Esophagus (tissue), 2 donors: ENCODE measurements around the gene MAP3K14. TPM values are rescaled to one million over a fixed set of nuclear protein-coding genes. Genes with fewer than 3 reads are reported as not detected.
A peak's percentile ranks its signal among the peaks of the same experiment; 100 is the strongest.

Source experiments
- H3K27ac ChIP-seq, 2 donors: one replicate each; pipeline ENCODE4 v1.5.1; 2013; ENCODE audit warnings: low read depth in 2 of 2, mild to moderate bottlenecking in 2 of 2, inconsistent platforms in 1 of 2, low read length in 1 of 2, moderate library complexity in 1 of 2
- H3K27me3 ChIP-seq, 2 donors: one replicate each; pipeline ENCODE4 v1.6.1; 2013; ENCODE audit warnings: low read length in 2 of 2, control low read depth in 1 of 2, mild to moderate bottlenecking in 1 of 2; ENCODE audit not compliant: insufficient read depth in 2 of 2, control insufficient read depth in 1 of 2
- H3K36me3 ChIP-seq, 2 donors: one replicate each; pipeline ENCODE4 v1.6.1; 2013; ENCODE audit warnings: low read length in 1 of 2; ENCODE audit not compliant: control insufficient read depth in 2 of 2, insufficient read depth in 2 of 2
- H3K4me1 ChIP-seq, 2 donors: one replicate each; pipeline ENCODE4 v1.6.1; 2013; ENCODE audit warnings: low read length in 1 of 2; ENCODE audit not compliant: control insufficient read depth in 2 of 2, insufficient read depth in 2 of 2
- H3K4me3 ChIP-seq, 2 donors: one replicate each; pipeline ENCODE4 v1.5.1; 2013; ENCODE audit warnings: low read length in 2 of 2, mild to moderate bottlenecking in 2 of 2, low read depth in 1 of 2, moderate library complexity in 1 of 2
- H3K9me3 ChIP-seq, 2 donors: one replicate each; pipeline ENCODE4 v1.6.1; 2013; ENCODE audit warnings: mild to moderate bottlenecking in 2 of 2, low read depth in 1 of 2, low read length in 1 of 2, moderate library complexity in 1 of 2; ENCODE audit not compliant: control insufficient read depth in 2 of 2, insufficient read depth in 1 of 2
- WGBS, 2 donors: extraction: QIAGEN DNeasy Blood & Tissue Kit; methylation state at CpG; one replicate each; pipeline ENCODE4 v1.1.7; 2013; 5-methylcytosine and 5-hydroxymethylcytosine counted together
- polyA plus RNA-seq, 2 donors: library from polyadenylated mRNA; stranded (reverse); fragments of 200-250 nt; gene quantifications; one replicate each; pipeline ENCODE4 v1.2.3, GENCODE V29; 2013
- donor health status: healthy with polysubstance abuse.
- donor health status: Bipolar disorder and iron deficiency.

The MAP3K14 gene
- polyA plus RNA-seq, 2 donors = 8.0 to 9.2 TPM

GRCh38 chr17:45332989-45333701 lies 16.3 kb upstream of the MAP3K14 start:
- H3K27ac ChIP-seq = peak overlapping the region in 1 of 2 donors; percentile 69
- 59 to 79% methylated on average over 4 of the region's 4 CpGs for WGBS, 2 donors

GRCh38 chr17:45332505-45332904 lies 15.7 kb upstream of the MAP3K14 start:
- Histone ChIP-seq H3K27me3 (no peaks in the 10 kb centered on the region), H3K9me3 (no peaks in the 10 kb centered on the region), H3K4me1 (peaks cover 7 to 16% of the 10 kb centered on the region in 2 donors), H3K27ac (no peak overlapping the region), H3K36me3 (no peaks in the 10 kb centered on the region), H3K4me3 (no peak overlapping the region)
- 81 to 83% methylated on average over 5 of the region's 5 CpGs for WGBS, 2 donors

More at GRCh38 chr17:45332989-45333701, 16.3 kb upstream of the MAP3K14 start:
- H3K27me3 ChIP-seq = no peaks in the 10 kb centered on the region
- H3K4me1 ChIP-seq = peaks cover 7 to 16% of the 10 kb centered on the region in 2 donors
- no peaks in the 10 kb centered on the region for H3K9me3 ChIP-seq
- H3K4me3 ChIP-seq = no peak overlapping the region
- H3K36me3 ChIP-seq = no peaks in the 10 kb centered on the region

- no peak overlapping the region for H3K27ac ChIP-seq
- WGBS, 2 donors = 80 to 86% methylated on average over 7 of the region's 7 CpGs
- no peaks in the 10 kb centered on the region for H3K9me3 ChIP-seq
- no peaks in the 10 kb centered on the region for H3K27me3 ChIP-seq
- no peaks in the 10 kb centered on the region for H3K36me3 ChIP-seq
- no peaks in the 10 kb centered on the region for H3K4me1 ChIP-seq
- H3K4me3 ChIP-seq = no peak overlapping the region
Observed at GRCh38 chr17:45326626-45327025, 9.8 kb upstream of the MAP3K14 start.

GRCh38 chr17:45325810-45326209 lies 9.0 kb upstream of the MAP3K14 start:
- no peak overlapping the region for H3K4me3 ChIP-seq
- peaks cover 0 to 5% of the 10 kb centered on the region in 2 donors for H3K4me1 ChIP-seq
- WGBS, 2 donors = 83 to 89% methylated on average over 4 of the region's 4 CpGs
- no peak overlapping the region for H3K27ac ChIP-seq
- H3K36me3 ChIP-seq = no peaks in the 10 kb centered on the region
- no peaks in the 10 kb centered on the region for H3K27me3 ChIP-seq
- H3K9me3 ChIP-seq = no peaks in the 10 kb centered on the region

GRCh38 chr17:45324336-45324735 lies 7.5 kb upstream of the MAP3K14 start:
- no peaks in the 10 kb centered on the region for H3K9me3 ChIP-seq
- WGBS, 2 donors = 92 to 95% methylated on average over 1 of the region's 1 CpG

GRCh38 chr17:45322168-45322567 lies 5.3 kb upstream of the MAP3K14 start:
- H3K4me3 ChIP-seq = no peak overlapping the region
- no peaks in the 10 kb centered on the region for H3K36me3 ChIP-seq
- peaks cover 4 to 9% of the 10 kb centered on the region in 2 donors for H3K4me1 ChIP-seq
- no peaks in the 10 kb centered on the region for H3K9me3 ChIP-seq
- H3K27me3 ChIP-seq = no peaks in the 10 kb centered on the region
- no peak overlapping the region for H3K27ac ChIP-seq
- 95 to 96% methylated on average over 2 of the region's 2 CpGs for WGBS, 2 donors

More at GRCh38 chr17:45324336-45324735, 7.5 kb upstream of the MAP3K14 start:
- Histone ChIP-seq H3K36me3 (no peaks in the 10 kb centered on the region), H3K27me3 (no peaks in the 10 kb centered on the region), H3K4me3 (no peak overlapping the region), H3K27ac (no peak overlapping the region), H3K4me1 (peaks cover 4 to 9% of the 10 kb centered on the region in 2 donors)

- Histone ChIP-seq H3K4me3 (no peak overlapping the region), H3K27me3 (no peaks in the 10 kb centered on the region), H3K27ac (peak overlapping the region; percentile 55 to 80), H3K9me3 (no peaks in the 10 kb centered on the region), H3K4me1 (peaks cover 4 to 9% of the 10 kb centered on the region in 2 donors), H3K36me3 (no peaks in the 10 kb centered on the region)
- WGBS, 2 donors = 11 to 31% methylated on average over 1 of the region's 1 CpG
Observed at GRCh38 chr17:45320931-45321461, 4.2 kb upstream of the MAP3K14 start.

- H3K9me3 ChIP-seq = no peaks in the 10 kb centered on the region
- H3K27ac ChIP-seq = peak overlapping the region; percentile 51 to 80
- no peaks in the 10 kb centered on the region for H3K27me3 ChIP-seq
- no peak overlapping the region for H3K4me3 ChIP-seq
- no peaks in the 10 kb centered on the region for H3K36me3 ChIP-seq
- H3K4me1 ChIP-seq = peaks cover 4 to 9% of the 10 kb centered on the region in 2 donors
- WGBS, 2 donors = 66 to 88% methylated on average over 5 of the region's 5 CpGs
Observed at GRCh38 chr17:45320349-45320930, 3.6 kb upstream of the MAP3K14 start.

- Histone ChIP-seq H3K36me3 (no peaks in the 10 kb centered on the region), H3K27me3 (no peaks in the 10 kb centered on the region), H3K27ac (peak overlapping the region; percentile 92), H3K4me3 (no peak overlapping the region), H3K4me1 (peaks cover 4 to 9% of the 10 kb centered on the region in 2 donors), H3K9me3 (no peaks in the 10 kb centered on the region)
- WGBS, 2 donors = 47 to 59% methylated on average over 5 of the region's 5 CpGs
Observed at GRCh38 chr17:45319239-45319703, 2.5 kb upstream of the MAP3K14 start.
